A549 treated with GW870086 at 1 μM for 4 hours (cell line): ENCODE data around the gene FAM177B. TPM values are rescaled to one million over a fixed set of nuclear protein-coding genes. Genes with fewer than 3 reads are reported as not detected.

Experiments
- total RNA-seq: library from RNA; stranded (reverse); fragments of 200-300 nt; extraction: Qiagen RNA extraction; gene quantifications from 5 replicates; pipeline ENCODE4 v1.2.3, GENCODE V29; 2022; ENCODE audit warnings: low read depth

FAM177B gene
- not detected in 5 replicates for total RNA-seq

GRCh38 chr1:222736972-222737371, at the start of gene FAM177B:
Gene FAM177B (plus strand): TSS chr1:222737202. CDS start chr1:222746546, 9,344 bp downstream.

GRCh38 chr1:222712253-222713090, 24.5 kb upstream of the FAM177B start, which contains the start of the genes AIDA and BROX:
Gene AIDA (minus strand): TSS chr1:222712491. CDS start chr1:222712317, 174 bp downstream.
Gene BROX (plus strand): TSS chr1:222712564. CDS start chr1:222715700, 3,136 bp downstream.

Other genes starting within 250 kb of the FAM177B start
- gene HHIPL2, start 189.1 kb upstream of the FAM177B start, total RNA-seq = 9.2 to 12.1 TPM (median 10.8 TPM) in 5 replicates
- 7.4 to 10.4 TPM (median 9.9 TPM) in 5 replicates for gene TAF1A, start 147.3 kb upstream of the FAM177B start, total RNA-seq
- 12.8 to 25.5 TPM (median 20.7 TPM) in 5 replicates for gene MIA3, start 119.1 kb upstream of the FAM177B start, total RNA-seq
- 57.1 to 75.7 TPM (median 71.5 TPM) in 5 replicates for gene AIDA, start 24.7 kb upstream of the FAM177B start, total RNA-seq
- 16.9 to 23.1 TPM (median 19.7 TPM) in 5 replicates for gene BROX, start 24.6 kb upstream of the FAM177B start, total RNA-seq
- gene DISP1, start 77.8 kb downstream of the FAM177B start, total RNA-seq = 1.3 to 2.2 TPM (median 2.0 TPM) in 5 replicates